K562 (cell line): ENCODE measurements around the gene PLCB4. TPM values are rescaled to one million over a fixed set of nuclear protein-coding genes. Genes with fewer than 3 reads are reported as not detected.

Source experiments
- ATAC-seq: fragments of 200-7000 bp; cut with Tn5 transposase; 3 replicates; pipeline ENCODE4 v1.9.1; 2020; ENCODE audit warnings: moderate library complexity
- BruUV-seq: library from RNA; stranded (reverse); fragments of 400-500 nt; replicated peaks from 2 replicates; lab custom pipeline; 2021; lab: Mats Ljungman, UMichigan
- CTCF ChIA-PET: fragments of 300-600 bp; formaldehyde crosslinking; extraction: SDS; loops from one replicate; lab custom pipeline; 2021; ENCODE audit warnings: low intra/inter-chr PET ratio; lab: Yijun Ruan, JAX
- POLR2A ChIA-PET: fragments of 300-600, 350-650 bp; sonication (Branson Sonifier 250); formaldehyde crosslinking; extraction: SDS; loops from one replicate; lab custom pipeline; 2021; ENCODE audit warnings: antibody characterized with exemption, inconsistent platforms; lab: Yijun Ruan, JAX
- DNase-seq, 4 experiments: peaks; one replicate each; pipeline versions ENCODE4 v3.0.0 to v3.0.0-alpha.2; 2011 to 2018; ENCODE audit warnings: low spot score in 3 of 4, mixed read lengths in 3 of 4; ENCODE audit errors: extremely low read depth in 1 of 4
- FAIRE-seq: peaks from 2 replicates; lab custom pipeline; 2011; peaks lifted over from hg19 to GRCh38; lab: Jason Lieb, UNC
- H2AFZ ChIP-seq: 2 replicates; pipeline ENCODE4 v1.6.0; 2011; ENCODE audit warnings: low read depth, low read length, control low read depth, inconsistent platforms
- H3K27ac ChIP-seq: fragments of 200-600 bp; 3 replicates; pipeline ENCODE4 v1.8.0; 2011; ENCODE audit warnings: low read depth, mild to moderate bottlenecking, control low read depth, inconsistent platforms, low read length, moderate library complexity, mixed read lengths; ENCODE audit errors: extremely low read depth
- H3K27me3 ChIP-seq, 2 experiments: fragments of 300-600 bp in 1 of 2; 2 replicates in 1 of 2; 3 replicates in 1 of 2; pipeline versions ENCODE4 v1.6.0 to v1.8.0; 2011; ENCODE audit warnings: inconsistent platforms in 2 of 2, low read length in 2 of 2, mild to moderate bottlenecking in 1 of 2, mixed read lengths in 1 of 2, moderate library complexity in 1 of 2; ENCODE audit not compliant: control insufficient read depth in 2 of 2, insufficient read depth in 2 of 2
- H3K36me3 ChIP-seq: fragments of 300-600 bp; 3 replicates; pipeline ENCODE4 v1.8.0; 2011; ENCODE audit warnings: mild to moderate bottlenecking, low read length, inconsistent platforms; ENCODE audit not compliant: control insufficient read depth, insufficient read depth
- H3K4me1 ChIP-seq, 2 experiments: fragments of 200-600 bp in 1 of 2; replicated peaks in 1 of 2; 2 replicates in 1 of 2; 3 replicates in 1 of 2; pipeline versions ENCODE4 v1.5.1 to v1.8.0; 2011; ENCODE audit warnings: inconsistent platforms in 2 of 2, low read length in 2 of 2, mild to moderate bottlenecking in 1 of 2, mixed read lengths in 1 of 2, moderate library complexity in 1 of 2; ENCODE audit not compliant: control insufficient read depth in 2 of 2, insufficient read depth in 2 of 2
- H3K4me2 ChIP-seq: 2 replicates; pipeline ENCODE4 v1.6.1; 2011; ENCODE audit warnings: low read length, control low read depth, inconsistent platforms, mixed read lengths; ENCODE audit not compliant: insufficient read depth
- H3K4me3 ChIP-seq: fragments of 200-600 bp; sonication (generic), shearing (Covaris generic); 2 replicates; pipeline ENCODE4 v1.5.1; 2016; ENCODE audit warnings: control low read depth, inconsistent platforms
- H3K79me2 ChIP-seq: fragments of 200-600 bp; 3 replicates; pipeline ENCODE4 v1.8.0; 2011; ENCODE audit warnings: low read length, inconsistent platforms; ENCODE audit not compliant: control insufficient read depth, insufficient read depth
- H3K9ac ChIP-seq, 2 experiments: 2 replicates each; pipeline versions ENCODE4 v1.6.0 to v1.6.1; 2011; ENCODE audit warnings: low read depth in 2 of 2, low read length in 2 of 2, control low read depth in 1 of 2, inconsistent platforms in 1 of 2, mild to moderate bottlenecking in 1 of 2, mixed read lengths in 1 of 2; ENCODE audit not compliant: insufficient read depth in 1 of 2
- H3K9me1 ChIP-seq: one replicate; pipeline ENCODE4 v1.6.0; 2011; ENCODE audit warnings: inconsistent platforms, mild to moderate bottlenecking, low read length, moderate library complexity; ENCODE audit not compliant: control insufficient read depth, insufficient read depth
- H3K9me3 ChIP-seq: replicated peaks from 2 replicates; pipeline ENCODE4 v1.5.1; 2011; ENCODE audit warnings: low read depth, low read length, inconsistent platforms; ENCODE audit not compliant: control insufficient read depth, insufficient read depth
- H4K20me1 ChIP-seq: replicated peaks from 2 replicates; pipeline ENCODE4 v1.6.1; 2011; ENCODE audit warnings: low read length, inconsistent platforms, mixed read lengths; ENCODE audit not compliant: control insufficient read depth, insufficient read depth
- ASH1L ChIP-seq: fragments of 450-650 bp; IDR thresholded peaks from 2 replicates; pipeline ENCODE4 v1.6.1; 2018; ENCODE audit warnings: borderline replicate concordance, mild to moderate bottlenecking, low read depth; ENCODE audit not compliant: partially characterized antibody
- MAFK ChIP-seq: IDR thresholded peaks from 2 replicates; pipeline ENCODE4 v1.6.1; 2011; ENCODE audit warnings: low read length, improper control_type of control experiment
- RFX1 ChIP-seq: fragments of 450-650 bp; IDR thresholded peaks from 2 replicates; pipeline ENCODE4 v1.6.1; 2016; ENCODE audit warnings: mild to moderate bottlenecking, moderate library complexity
- TBL1XR1 ChIP-seq, 2 experiments: IDR thresholded peaks; 2 replicates each; pipeline ENCODE4 v1.6.1; 2012; ENCODE audit warnings: improper control_type of control experiment in 2 of 2, low read length in 2 of 2, mild to moderate bottlenecking in 1 of 2
- ZEB2 ChIP-seq: fragments of 450-650 bp; IDR thresholded peaks from 2 replicates; pipeline ENCODE4 v1.6.1; 2016
- WGBS: fragments of 100-300 bp; shearing (Covaris generic); methylation state at CpG from one replicate; pipeline ENCODE4 v1.1.6; 2016; ENCODE audit warnings: low coverage, mixed read lengths; ENCODE audit not compliant: insufficient coverage; ENCODE audit errors: missing lambda C conversion rate; 5-methylcytosine and 5-hydroxymethylcytosine counted together
- in situ Hi-C: fragments of 300-500 bp; cut with MboI; formaldehyde crosslinking; loops from 4 replicates; pipeline ENCODE4 v1.15.0; 2018; ENCODE audit warnings: inconsistent platforms, mixed read lengths
- intact Hi-C: fragments of 100-400 bp; cut with micrococcal nuclease; formaldehyde crosslinking; loops from 2 replicates; pipeline ENCODE4 v1.14.2; 2022
- polyA plus RNA-seq, 8 experiments: library from polyadenylated mRNA; depleted of rRNA in 4 of 8; stranded (reverse) in 5 of 8; unstranded in 3 of 8; fragments of >200 nt; fragmentation: Nextera tagmentation in 2 of 8; fragmentation: Illumina TruSeq in 1 of 8; extraction: Ambion mirVana in 2 of 8; extraction: Trizol in 1 of 8; gene quantifications; 2 replicates each; pipeline versions ENCODE4 v1.2.1 to v1.2.3, GENCODE V29; 2011 to 2014; ENCODE audit warnings: inconsistent platforms in 1 of 8, missing spikeins in 1 of 8
- total RNA-seq, 7 experiments: library from RNA; depleted of rRNA in 6 of 7; stranded (reverse); fragments of >200 nt in 6 of 7; fragmentation: Illumina TruSeq in 2 of 7; extraction: Trizol in 2 of 7; gene quantifications; 2 replicates each; pipeline versions ENCODE4 v1.2.1 to v1.2.3, GENCODE V29; 2011 to 2021; ENCODE audit warnings: low replicate concordance in 1 of 7
- TF ChIP-seq, protein P1 (sequence below): sonication (generic); formaldehyde crosslinking; IDR thresholded peaks from 2 replicates; pipeline ENCODE4 v1.5.0; 2020; ENCODE audit warnings: missing genetic modification reagents

The PLCB4 gene
- total and polyA plus RNA-seq, 9 of the 15 experiments (the other 6 are each of a cell fraction or from before 2014, with no cell fraction given): 0.20 to 2.9 (median 0.52) TPM

DNA sequence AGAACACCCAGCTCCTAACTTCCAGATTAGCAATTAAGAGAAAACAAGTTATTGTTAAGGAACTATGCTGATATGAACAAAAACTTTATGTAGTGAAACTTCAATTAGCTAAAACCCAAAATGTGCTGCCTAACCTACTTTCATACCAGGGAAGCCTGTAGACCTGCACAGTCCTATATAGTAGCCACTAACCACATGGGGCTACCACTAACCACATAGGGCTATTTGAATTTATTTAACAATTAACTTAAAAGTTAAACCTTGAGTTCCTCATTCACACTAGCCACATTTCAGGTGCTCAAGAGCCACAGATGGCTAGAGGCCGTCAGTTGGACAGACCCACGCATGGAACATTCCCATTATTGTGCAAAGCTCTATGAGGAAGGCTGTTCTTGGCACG lies 373.1 kb downstream of the PLCB4 start:
- Histone ChIP-seq H2AFZ (no peak overlapping the region), H3K9ac (no peak overlapping the region), H3K4me2 (no peak overlapping the region), H4K20me1 (no peaks in the 10 kb centered on the region), H3K36me3 (no peaks in the 10 kb centered on the region), H3K27ac (no peak overlapping the region), H3K79me2 (no peaks in the 10 kb centered on the region), H3K27me3 (no peaks in the 10 kb centered on the region), H3K4me1 (no peaks in the 10 kb centered on the region), H3K9me1 (no peaks in the 10 kb centered on the region), H3K9me3 (no peaks in the 10 kb centered on the region), H3K4me3 (no peak overlapping the region)
- in situ Hi-C loops: no loop called here
- no peak for TF ChIP-seq ASH1L
- TF ChIP-seq, protein P1, sequence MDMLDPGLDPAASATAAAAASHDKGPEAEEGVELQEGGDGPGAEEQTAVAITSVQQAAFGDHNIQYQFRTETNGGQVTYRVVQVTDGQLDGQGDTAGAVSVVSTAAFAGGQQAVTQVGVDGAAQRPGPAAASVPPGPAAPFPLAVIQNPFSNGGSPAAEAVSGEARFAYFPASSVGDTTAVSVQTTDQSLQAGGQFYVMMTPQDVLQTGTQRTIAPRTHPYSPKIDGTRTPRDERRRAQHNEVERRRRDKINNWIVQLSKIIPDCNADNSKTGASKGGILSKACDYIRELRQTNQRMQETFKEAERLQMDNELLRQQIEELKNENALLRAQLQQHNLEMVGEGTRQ (CRISPR knock-in tag): no peak
- ChIA-PET CTCF (no interaction called here), POLR2A (no interaction called here)
- BruUV-seq: no TSS peak
- ATAC-seq (no peak), DNase-seq (no peak), FAIRE-seq (no peak)
- WGBS: 5% methylated on average over 3 of the region's 3 CpGs
- intact Hi-C loops: no loop called here

DNA sequence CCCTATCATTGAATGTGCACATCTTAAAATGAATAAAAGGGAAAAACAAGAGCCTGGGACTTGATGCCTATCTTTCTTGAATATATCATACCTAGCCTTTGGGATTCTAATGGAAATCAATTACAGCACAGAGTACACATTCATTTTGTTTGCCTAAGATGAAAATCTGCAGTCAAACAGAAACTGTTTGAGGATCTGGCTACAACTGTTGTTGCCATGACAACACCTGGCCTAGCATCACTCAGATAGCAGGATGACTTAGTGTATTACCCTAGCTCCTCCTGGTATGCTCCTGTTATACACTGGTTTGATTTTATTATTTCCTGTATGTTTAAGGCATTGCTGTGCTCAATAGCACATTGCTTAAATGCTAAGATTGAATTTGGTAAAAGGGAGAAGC lies 374.0 kb downstream of the PLCB4 start:
- CTCF ChIA-PET: no interaction called here
- H3K9me1 ChIP-seq: no peaks in the 10 kb centered on the region
- no peaks in the 10 kb centered on the region for H4K20me1 ChIP-seq
- H3K79me2 ChIP-seq: no peaks in the 10 kb centered on the region
- POLR2A ChIA-PET: no interaction called here
- H3K27me3 ChIP-seq: no peaks in the 10 kb centered on the region
- no peaks in the 10 kb centered on the region for H3K9me3 ChIP-seq
- no peak overlapping the region for H3K4me3 ChIP-seq
- intact Hi-C loops (no loop called here), in situ Hi-C loops (no loop called here)
- H3K4me1 ChIP-seq: no peaks in the 10 kb centered on the region
- no peak for TF ChIP-seq ZEB2
- no peak for TF ChIP-seq MAFK
- peak; percentile 68 for TF ChIP-seq RFX1
- no peak for TF ChIP-seq TBL1XR1 (IDR thresholded peaks at IDR 0.05; ENCODE audit: low read length in 2 of 2)
- DNase-seq (no peak), ATAC-seq (no peak), FAIRE-seq (no peak)
- no peak overlapping the region for H3K27ac ChIP-seq
- no peak overlapping the region for H3K9ac ChIP-seq
- no TSS peak for BruUV-seq
- H3K36me3 ChIP-seq: no peaks in the 10 kb centered on the region
- no peak overlapping the region for H3K4me2 ChIP-seq
- no peak overlapping the region for H2AFZ ChIP-seq
